Islet precursor cell (in vitro differentiated cells): ENCODE measurements around the gene ARHGAP30.

ENCODE experiments used
- DNase-seq: peaks from one replicate; pipeline ENCODE4 v3.0.0-alpha.2; 2018

The ARHGAP30 gene

GRCh38 chr1:161090617-161091016, 20.9 kb upstream of the ARHGAP30 start:
- peak; percentile 13 for DNase-seq

GRCh38 chr1:161089938-161090337, 20.2 kb upstream of the ARHGAP30 start:
- peak; percentile 33 for DNase-seq

GRCh38 chr1:161089251-161089924, 19.7 kb upstream of the ARHGAP30 start, which contains the start of gene NECTIN4:
TSS of gene NECTIN4 (minus strand) at chr1:161089558. CDS start at chr1:161089296, 262 bp downstream.
- DNase-seq = peak; percentile 77

GRCh38 chr1:161088587-161089110, 19.0 kb upstream of the ARHGAP30 start:
- DNase-seq = peak; percentile 54

GRCh38 chr1:161086457-161086856, 16.8 kb upstream of the ARHGAP30 start:
- DNase-seq = peak; percentile 68

GRCh38 chr1:161085165-161085564, 15.5 kb upstream of the ARHGAP30 start:
- DNase-seq = peak; percentile 94

GRCh38 chr1:161084597-161084988, 14.9 kb upstream of the ARHGAP30 start:
- peak; percentile 92 for DNase-seq

GRCh38 chr1:161083748-161084596, 14.3 kb upstream of the ARHGAP30 start:
- DNase-seq = peak; percentile 69

- DNase-seq = peak; percentile 100
Observed at GRCh38 chr1:161082996-161083747, 13.5 kb upstream of the ARHGAP30 start.

- peak; percentile 72 for DNase-seq
Observed at GRCh38 chr1:161082483-161082882, 12.8 kb upstream of the ARHGAP30 start.

GRCh38 chr1:161081519-161081918, 11.8 kb upstream of the ARHGAP30 start:
- DNase-seq = no peak

- peak; percentile 76 for DNase-seq
Observed at GRCh38 chr1:161080441-161081405, 11.0 kb upstream of the ARHGAP30 start.

- DNase-seq = no peak
Observed at GRCh38 chr1:161079436-161080110, 9.9 kb upstream of the ARHGAP30 start.

- DNase-seq = no peak
Observed at GRCh38 chr1:161077426-161077825, 7.7 kb upstream of the ARHGAP30 start.

- DNase-seq = no peak
Observed at GRCh38 chr1:161076410-161076809, 6.7 kb upstream of the ARHGAP30 start.

- no peak for DNase-seq
Observed at GRCh38 chr1:161074676-161075368, 5.1 kb upstream of the ARHGAP30 start.

- DNase-seq = no peak
Observed at GRCh38 chr1:161073474-161074121, 3.9 kb upstream of the ARHGAP30 start.

GRCh38 chr1:161072751-161073449, 3.2 kb upstream of the ARHGAP30 start:
- DNase-seq = no peak

- DNase-seq = peak; percentile 88
Observed at GRCh38 chr1:161071886-161072371, 2.2 kb upstream of the ARHGAP30 start.
